OCI-LY7 (cell line): ENCODE results near the gene TECPR2.

ENCODE experiments used
- CTCF ChIP-seq: fragments of 200-600 bp; sonication (generic); conservative IDR thresholded peaks from 2 replicates; pipeline ENCODE4 v1.5.1; 2014; ENCODE audit warnings: mild to moderate bottlenecking, antibody characterized with exemption, low read length, moderate library complexity, mixed read lengths
- EZH2phosphoT487 ChIP-seq: fragments of 200-600 bp; sonication (generic); IDR thresholded peaks from 2 replicates; pipeline ENCODE4 v1.6.1; 2018; ENCODE audit warnings: low read depth, borderline replicate concordance, mild to moderate bottlenecking, mixed run types, antibody characterized with exemption, low read length, moderate library complexity, mixed read lengths

- TF ChIP-seq CTCF (no peak), EZH2phosphoT487 (no peak)
These were observed 10.5 kb upstream of the TECPR2 start for GRCh38 chr14:102352213-102352612.
